Gastrocnemius medialis (tissue), 4 donors: ENCODE results near the gene HAX1.

Experiments
- POLR2A ChIP-seq, 2 donors: fragments of 450-650 bp; IDR thresholded peaks; one replicate each; pipeline ENCODE4 v1.6.1; 2017; ENCODE audit warnings: antibody characterized with exemption in 2 of 2, mild to moderate bottlenecking in 2 of 2, moderate library complexity in 2 of 2
- TF ChIP-seq, protein P1 (sequence below), 5 experiments: fragments of 450-650 bp in 3 of 5; fragments of 200-600 bp in 2 of 5; sonication (generic) in 2 of 5; IDR thresholded peaks in 4 of 5; conservative IDR thresholded peaks in 1 of 5; 1 replicate in 4 of 5; 2 replicates in 1 of 5; pipeline ENCODE4 v1.5.1; 2016 to 2019; ENCODE audit warnings: antibody characterized with exemption in 5 of 5, mild to moderate bottlenecking in 3 of 5, moderate library complexity in 3 of 5

DNA sequence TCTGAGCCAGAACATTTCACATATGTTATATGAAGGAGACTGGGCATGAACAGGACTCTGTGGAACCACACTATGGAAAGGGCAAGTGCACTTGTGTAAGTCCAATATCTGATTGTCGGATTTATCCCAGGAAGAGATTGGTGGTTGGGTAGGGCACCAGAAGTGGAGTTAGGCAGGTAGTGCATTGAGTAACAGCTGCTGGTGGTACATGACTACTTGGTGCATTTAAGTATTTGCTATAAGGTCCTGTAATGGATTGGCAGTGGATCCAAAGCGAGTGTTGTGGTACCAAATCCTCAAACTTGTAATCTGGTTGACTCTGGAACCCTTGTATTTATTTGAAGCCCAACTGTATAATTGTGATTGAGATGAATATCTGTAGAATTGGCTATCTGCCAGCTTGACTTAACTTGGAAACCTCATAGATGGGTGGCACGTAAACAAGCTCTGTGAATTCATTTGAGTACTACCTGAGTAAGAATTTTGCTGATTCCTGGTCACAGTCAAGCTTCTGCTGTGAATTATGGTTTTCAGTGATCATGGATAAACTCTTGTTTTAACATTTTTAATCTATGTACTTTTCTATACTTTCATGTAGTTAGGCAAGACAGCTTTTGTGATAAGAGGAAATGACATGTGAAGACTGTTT lies 30.6 kb upstream of the HAX1 start:
- TF ChIP-seq, protein P1, sequence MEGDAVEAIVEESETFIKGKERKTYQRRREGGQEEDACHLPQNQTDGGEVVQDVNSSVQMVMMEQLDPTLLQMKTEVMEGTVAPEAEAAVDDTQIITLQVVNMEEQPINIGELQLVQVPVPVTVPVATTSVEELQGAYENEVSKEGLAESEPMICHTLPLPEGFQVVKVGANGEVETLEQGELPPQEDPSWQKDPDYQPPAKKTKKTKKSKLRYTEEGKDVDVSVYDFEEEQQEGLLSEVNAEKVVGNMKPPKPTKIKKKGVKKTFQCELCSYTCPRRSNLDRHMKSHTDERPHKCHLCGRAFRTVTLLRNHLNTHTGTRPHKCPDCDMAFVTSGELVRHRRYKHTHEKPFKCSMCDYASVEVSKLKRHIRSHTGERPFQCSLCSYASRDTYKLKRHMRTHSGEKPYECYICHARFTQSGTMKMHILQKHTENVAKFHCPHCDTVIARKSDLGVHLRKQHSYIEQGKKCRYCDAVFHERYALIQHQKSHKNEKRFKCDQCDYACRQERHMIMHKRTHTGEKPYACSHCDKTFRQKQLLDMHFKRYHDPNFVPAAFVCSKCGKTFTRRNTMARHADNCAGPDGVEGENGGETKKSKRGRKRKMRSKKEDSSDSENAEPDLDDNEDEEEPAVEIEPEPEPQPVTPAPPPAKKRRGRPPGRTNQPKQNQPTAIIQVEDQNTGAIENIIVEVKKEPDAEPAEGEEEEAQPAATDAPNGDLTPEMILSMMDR (IDR thresholded peaks at IDR 0.05 in 4 of 5, conservative IDR thresholded peaks at IDR 0.05 in 1 of 5), result no peak
- no peak for TF ChIP-seq POLR2A (IDR thresholded peaks at IDR 0.05)
